GM21367 (cell line): ENCODE measurements around the gene SLC49A3.

ENCODE experiments used
- ATAC-seq: cut with Tn5 transposase; IDR thresholded peaks from one replicate; pipeline ENCODE4 v1.9.1; 2021; ENCODE audit not compliant: unreplicated experiment

SLC49A3 gene

GRCh38 chr4:666822-667544, 22.0 kb downstream of the SLC49A3 start:
- ATAC-seq, result no peak

GRCh38 chr4:666436-666810, 22.5 kb downstream of the SLC49A3 start:
- ATAC-seq, result no peak

GRCh38 chr4:665751-666435, 23.1 kb downstream of the SLC49A3 start:
- ATAC-seq, result no peak

GRCh38 chr4:665381-665750, 23.6 kb downstream of the SLC49A3 start:
- no peak for ATAC-seq

- ATAC-seq, result no peak
Observed at GRCh38 chr4:664713-665231, 24.2 kb downstream of the SLC49A3 start.

- peak; percentile 52 for ATAC-seq
Observed at GRCh38 chr4:663438-664428, 25.2 kb downstream of the SLC49A3 start.

GRCh38 chr4:663046-663437, 25.9 kb downstream of the SLC49A3 start:
- no peak for ATAC-seq

- ATAC-seq, result no peak
Observed at GRCh38 chr4:661881-662761, 26.8 kb downstream of the SLC49A3 start.

- no peak for ATAC-seq
Observed at GRCh38 chr4:661231-661630, 27.7 kb downstream of the SLC49A3 start.

- no peak for ATAC-seq
Observed at GRCh38 chr4:660401-660800, 28.6 kb downstream of the SLC49A3 start.

GRCh38 chr4:659851-660250, 29.1 kb downstream of the SLC49A3 start:
- no peak for ATAC-seq

GRCh38 chr4:658681-659667, 30.0 kb downstream of the SLC49A3 start:
- ATAC-seq, result no peak

- no peak for ATAC-seq
Observed at GRCh38 chr4:657834-658667, 30.9 kb downstream of the SLC49A3 start.

- ATAC-seq, result no peak
Observed at GRCh38 chr4:657338-657833, 31.6 kb downstream of the SLC49A3 start.

- no peak for ATAC-seq
Observed at GRCh38 chr4:656436-657337, 32.3 kb downstream of the SLC49A3 start.

GRCh38 chr4:655464-656151, 33.3 kb downstream of the SLC49A3 start:
- no peak for ATAC-seq
